ENCODE data around the gene AURKAIP1. TPM values are rescaled to one million over a fixed set of nuclear protein-coding genes. Genes with fewer than 3 reads are reported as not detected.

The AURKAIP1 gene
- total and polyA plus RNA-seq, 4 donors = 38.4 to 175 (median 97.7) TPM

DNA sequence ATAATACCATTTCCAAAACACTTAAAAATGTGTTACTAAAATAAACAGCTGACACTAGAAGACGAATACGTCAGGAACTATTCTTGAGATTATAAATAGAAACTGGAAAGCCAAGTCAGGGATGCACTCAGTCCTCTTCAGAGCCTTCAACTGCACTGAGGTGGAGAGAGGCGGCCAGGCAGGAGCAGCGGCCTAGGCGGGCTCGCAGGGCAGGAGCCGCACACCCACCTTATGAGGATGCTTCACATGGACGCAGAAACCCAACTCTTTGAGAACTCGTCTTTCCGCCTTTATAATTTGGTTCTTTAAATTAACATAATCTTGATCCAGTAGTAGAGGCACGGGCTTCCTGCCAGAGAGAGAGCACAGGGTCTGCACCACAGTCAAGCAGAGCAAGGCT, 20.2 kb upstream of the AURKAIP1 start:
- no peak for DNase-seq (ENCODE audit: low spot score)
- TF ChIP-seq EGR1 (IDR thresholded peaks at IDR 0.05; ENCODE audit: low read depth in 2 of 2) (no peak), HNF4G (IDR thresholded peaks at IDR 0.05) (no peak), TAF1 (conservative IDR thresholded peaks at IDR 0.05) (no peak), RXRA (IDR thresholded peaks at IDR 0.05) (no peak), YY1 (IDR thresholded peaks at IDR 0.05) (no peak)
- TF ChIP-seq, protein P1, sequence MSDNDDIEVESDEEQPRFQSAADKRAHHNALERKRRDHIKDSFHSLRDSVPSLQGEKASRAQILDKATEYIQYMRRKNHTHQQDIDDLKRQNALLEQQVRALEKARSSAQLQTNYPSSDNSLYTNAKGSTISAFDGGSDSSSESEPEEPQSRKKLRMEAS (IDR thresholded peaks at IDR 0.05) = no peak
- H3K27ac ChIP-seq (ENCODE audit: low read depth in 1 of 2, low read length in 2 of 2) = no peak overlapping the region
- 94% methylated on average over 11 of the region's 11 CpGs for WGBS
- no peak overlapping the region for H3K4me3 ChIP-seq (ENCODE audit: low read depth in 1 of 3, low read length in 3 of 3)
- H3K27me3 ChIP-seq (ENCODE audit: control insufficient read depth in 4 of 4, insufficient read depth in 4 of 4, low read length in 3 of 4) = no peaks in the 10 kb centered on the region
- H3K9me3 ChIP-seq (ENCODE audit: control insufficient read depth in 4 of 4, low read length in 3 of 4) = no peaks in the 10 kb centered on the region
- H3K36me3 ChIP-seq (ENCODE audit: control insufficient read depth in 4 of 4, insufficient read depth in 3 of 4, low read depth in 1 of 4, low read length in 3 of 4) = peaks cover 24 to 63% (median 54%) of the 10 kb centered on the region in 4 donors
- H3K9ac ChIP-seq (ENCODE audit: low read depth in 1 of 2, low read length in 2 of 2) = no peak overlapping the region
- H3K4me1 ChIP-seq (ENCODE audit: control insufficient read depth in 4 of 4, insufficient read depth in 4 of 4, low read length in 3 of 4) = peaks cover 2 to 22% (median 17%) of the 10 kb centered on the region in 4 donors

DNA sequence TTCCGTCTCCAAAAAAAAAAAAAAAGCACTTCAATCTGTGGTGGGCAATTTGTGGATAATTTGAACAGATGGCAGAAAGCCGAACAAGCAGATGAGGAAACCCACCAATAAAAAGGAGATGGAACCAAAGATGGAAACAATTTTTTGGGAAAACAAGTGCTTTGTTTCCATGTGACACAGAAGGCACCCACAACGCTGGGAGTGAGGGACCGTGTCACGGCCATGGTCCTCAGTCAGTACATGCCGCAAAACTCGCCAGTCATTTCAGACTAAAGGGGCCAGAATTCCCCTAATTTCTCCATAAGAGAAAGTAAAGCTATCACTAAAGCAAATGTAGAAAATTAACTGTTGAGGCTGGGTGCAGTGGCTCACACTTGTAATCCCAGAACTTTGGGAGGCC, 19.1 kb upstream of the AURKAIP1 start:
- Histone ChIP-seq H3K36me3 (ENCODE audit: control insufficient read depth in 4 of 4, insufficient read depth in 3 of 4, low read depth in 1 of 4, low read length in 3 of 4) (peaks cover 32 to 73% (median 62%) of the 10 kb centered on the region in 4 donors), H3K9ac (ENCODE audit: low read depth in 1 of 2, low read length in 2 of 2) (no peak overlapping the region), H3K4me3 (ENCODE audit: low read depth in 1 of 3, low read length in 3 of 3) (no peak overlapping the region), H3K27me3 (ENCODE audit: control insufficient read depth in 4 of 4, insufficient read depth in 4 of 4, low read length in 3 of 4) (no peaks in the 10 kb centered on the region), H3K4me1 (ENCODE audit: control insufficient read depth in 4 of 4, insufficient read depth in 4 of 4, low read length in 3 of 4) (peaks cover 2 to 16% (median 15%) of the 10 kb centered on the region in 4 donors), H3K9me3 (ENCODE audit: control insufficient read depth in 4 of 4, low read length in 3 of 4) (no peaks in the 10 kb centered on the region), H3K27ac (ENCODE audit: low read depth in 1 of 2, low read length in 2 of 2) (no peak overlapping the region)
- TF ChIP-seq GABPA (IDR thresholded peaks at IDR 0.05 in 1 of 2, conservative IDR thresholded peaks at IDR 0.05 in 1 of 2) (no peak), FOXA1 (IDR thresholded peaks at IDR 0.05) (no peak), RAD21 (IDR thresholded peaks at IDR 0.05) (no peak), JUND (IDR thresholded peaks at IDR 0.05) (no peak), NR2F2 (IDR thresholded peaks at IDR 0.05) (no peak), YY1 (IDR thresholded peaks at IDR 0.05) (no peak), TAF1 (conservative IDR thresholded peaks at IDR 0.05) (no peak), HNF4G (IDR thresholded peaks at IDR 0.05) (no peak), EGR1 (IDR thresholded peaks at IDR 0.05; ENCODE audit: low read depth in 2 of 2) (no peak), FOXA2 (IDR thresholded peaks at IDR 0.05) (no peak), RXRA (IDR thresholded peaks at IDR 0.05) (no peak), SP1 (IDR thresholded peaks at IDR 0.05) (no peak)
- TF ChIP-seq, protein P2, sequence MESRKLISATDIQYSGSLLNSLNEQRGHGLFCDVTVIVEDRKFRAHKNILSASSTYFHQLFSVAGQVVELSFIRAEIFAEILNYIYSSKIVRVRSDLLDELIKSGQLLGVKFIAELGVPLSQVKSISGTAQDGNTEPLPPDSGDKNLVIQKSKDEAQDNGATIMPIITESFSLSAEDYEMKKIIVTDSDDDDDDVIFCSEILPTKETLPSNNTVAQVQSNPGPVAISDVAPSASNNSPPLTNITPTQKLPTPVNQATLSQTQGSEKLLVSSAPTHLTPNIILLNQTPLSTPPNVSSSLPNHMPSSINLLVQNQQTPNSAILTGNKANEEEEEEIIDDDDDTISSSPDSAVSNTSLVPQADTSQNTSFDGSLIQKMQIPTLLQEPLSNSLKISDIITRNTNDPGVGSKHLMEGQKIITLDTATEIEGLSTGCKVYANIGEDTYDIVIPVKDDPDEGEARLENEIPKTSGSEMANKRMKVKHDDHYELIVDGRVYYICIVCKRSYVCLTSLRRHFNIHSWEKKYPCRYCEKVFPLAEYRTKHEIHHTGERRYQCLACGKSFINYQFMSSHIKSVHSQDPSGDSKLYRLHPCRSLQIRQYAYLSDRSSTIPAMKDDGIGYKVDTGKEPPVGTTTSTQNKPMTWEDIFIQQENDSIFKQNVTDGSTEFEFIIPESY (IDR thresholded peaks at IDR 0.05) = no peak
- TF ChIP-seq, protein P3, sequence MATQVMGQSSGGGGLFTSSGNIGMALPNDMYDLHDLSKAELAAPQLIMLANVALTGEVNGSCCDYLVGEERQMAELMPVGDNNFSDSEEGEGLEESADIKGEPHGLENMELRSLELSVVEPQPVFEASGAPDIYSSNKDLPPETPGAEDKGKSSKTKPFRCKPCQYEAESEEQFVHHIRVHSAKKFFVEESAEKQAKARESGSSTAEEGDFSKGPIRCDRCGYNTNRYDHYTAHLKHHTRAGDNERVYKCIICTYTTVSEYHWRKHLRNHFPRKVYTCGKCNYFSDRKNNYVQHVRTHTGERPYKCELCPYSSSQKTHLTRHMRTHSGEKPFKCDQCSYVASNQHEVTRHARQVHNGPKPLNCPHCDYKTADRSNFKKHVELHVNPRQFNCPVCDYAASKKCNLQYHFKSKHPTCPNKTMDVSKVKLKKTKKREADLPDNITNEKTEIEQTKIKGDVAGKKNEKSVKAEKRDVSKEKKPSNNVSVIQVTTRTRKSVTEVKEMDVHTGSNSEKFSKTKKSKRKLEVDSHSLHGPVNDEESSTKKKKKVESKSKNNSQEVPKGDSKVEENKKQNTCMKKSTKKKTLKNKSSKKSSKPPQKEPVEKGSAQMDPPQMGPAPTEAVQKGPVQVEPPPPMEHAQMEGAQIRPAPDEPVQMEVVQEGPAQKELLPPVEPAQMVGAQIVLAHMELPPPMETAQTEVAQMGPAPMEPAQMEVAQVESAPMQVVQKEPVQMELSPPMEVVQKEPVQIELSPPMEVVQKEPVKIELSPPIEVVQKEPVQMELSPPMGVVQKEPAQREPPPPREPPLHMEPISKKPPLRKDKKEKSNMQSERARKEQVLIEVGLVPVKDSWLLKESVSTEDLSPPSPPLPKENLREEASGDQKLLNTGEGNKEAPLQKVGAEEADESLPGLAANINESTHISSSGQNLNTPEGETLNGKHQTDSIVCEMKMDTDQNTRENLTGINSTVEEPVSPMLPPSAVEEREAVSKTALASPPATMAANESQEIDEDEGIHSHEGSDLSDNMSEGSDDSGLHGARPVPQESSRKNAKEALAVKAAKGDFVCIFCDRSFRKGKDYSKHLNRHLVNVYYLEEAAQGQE (IDR thresholded peaks at IDR 0.05) = no peak
- 97% methylated on average over 7 of the region's 7 CpGs for WGBS
- no peak for DNase-seq (ENCODE audit: low spot score)

Measured in liver (tissue), 9 donors.